ENCODE data around the gene SYNC.

- TF ChIP-seq EZH2phosphoT487 (IDR thresholded peaks at IDR 0.05; ENCODE audit: borderline replicate concordance, low read depth, low read length), result no peak
- no peak for TF ChIP-seq CTCF (conservative IDR thresholded peaks at IDR 0.05; ENCODE audit: low read length)
These were observed 16.2 kb downstream of the SYNC start for GRCh38 chr1:32686387-32686786.
